ENCODE measurements around the gene DDN. TPM values are rescaled to one million over a fixed set of nuclear protein-coding genes. Genes with fewer than 3 reads are reported as not detected.

The DDN gene
- polyA plus RNA-seq, 1 of the 3 experiments (the other 2 are of a cell fraction) = 0.20 TPM

DNA sequence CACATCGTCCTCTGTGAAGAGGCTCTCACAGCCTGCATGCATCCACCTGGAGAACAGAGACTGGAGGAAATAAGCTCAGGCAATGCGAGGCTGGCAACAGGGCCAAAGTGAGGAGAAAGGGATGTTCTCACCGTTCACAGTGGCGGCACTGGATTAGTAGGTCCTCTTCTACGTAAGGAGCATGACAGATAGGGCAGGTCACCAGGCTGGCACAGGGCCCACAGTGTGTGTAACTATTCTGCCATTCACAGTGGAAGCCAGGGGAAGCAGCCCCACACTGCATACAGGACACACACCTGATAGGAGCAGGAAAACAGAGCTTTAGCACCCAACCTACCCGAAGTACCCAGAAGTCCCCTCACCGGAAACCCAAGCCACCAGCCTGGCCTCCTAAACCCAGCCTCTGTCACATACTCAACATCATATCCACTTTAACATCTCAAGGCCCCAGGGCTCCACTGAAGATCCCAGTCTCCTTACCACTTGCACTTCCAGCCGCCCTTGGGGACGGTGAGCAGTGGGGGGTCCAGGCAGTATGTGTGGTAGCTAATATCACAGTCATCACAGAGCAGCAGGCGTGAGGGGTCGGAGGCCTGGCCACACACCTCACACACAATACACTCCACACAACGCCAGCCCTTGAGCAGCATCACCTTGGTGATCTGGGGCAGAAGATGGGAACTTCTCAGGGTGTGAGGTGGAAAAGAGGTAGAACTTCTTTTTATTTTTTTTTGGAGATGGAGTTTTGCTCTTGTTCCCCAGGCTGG is 47.1 kb upstream of the DDN start:
- Histone ChIP-seq H3K27me3 (ENCODE audit: insufficient read depth) (no peaks in the 10 kb centered on the region), H3K4me1 (ENCODE audit: control insufficient read depth in 1 of 2, insufficient read depth in 2 of 2, low read depth in 1 of 2, low read length in 1 of 2) (peaks cover 0 to 7% of the 10 kb centered on the region in 2 experiments; a peak in 2 of 4 replicates), H3K79me2 (ENCODE audit: insufficient read depth) (peaks cover 9% of the 10 kb centered on the region; the same call in 1 of the 2 replicates), H3K4me3 (ENCODE audit: low read depth in 2 of 2, low read length in 1 of 2) (no peak overlapping the region), H3K36me3 (replicated peaks in 1 of 2; ENCODE audit: control insufficient read depth in 1 of 2, insufficient read depth in 2 of 2, low read length in 1 of 2) (peaks cover 63 to 86% of the 10 kb centered on the region in 2 experiments), H3F3A (replicated peaks; ENCODE audit: insufficient read depth) (no peaks in the 10 kb centered on the region), H3K9me3 (no peaks in the 10 kb centered on the region), H3K9ac (no peak overlapping the region), H3K9me2 (no peaks in the 10 kb centered on the region), H4K20me1 (ENCODE audit: insufficient read depth) (peaks cover 16% of the 10 kb centered on the region; the same call in 1 of the 2 replicates), H2AFZ (ENCODE audit: low read depth) (no peak overlapping the region), H3K27ac (ENCODE audit: low read depth in 2 of 2, low read length in 1 of 2) (no peak overlapping the region), H3K4me2 (no peak overlapping the region)
- POLR2A ChIA-PET = no interaction called here
- WGBS (ENCODE audit: low lambda C conversion rate) = 99% methylated on average over 11 of the region's 12 CpGs
- TF ChIP-seq NRF1 (IDR thresholded peaks at IDR 0.05; ENCODE audit: low read depth, low read length) (no peak), MEF2A (IDR thresholded peaks at IDR 0.05; ENCODE audit: borderline replicate concordance, low read depth) (no peak), GATA2 (CRISPR knock-in tag; IDR thresholded peaks at IDR 0.05) (no peak), CHD2 (IDR thresholded peaks at IDR 0.05; ENCODE audit: low read length, partially characterized antibody) (no peak), TCF12 (IDR thresholded peaks at IDR 0.05) (no peak), EP300 (IDR thresholded peaks at IDR 0.05; ENCODE audit: borderline replicate concordance in 1 of 2, low read depth in 1 of 2, low read length in 1 of 2) (no peak), JUND (IDR thresholded peaks at IDR 0.05) (no peak)
- TF ChIP-seq, protein P1, sequence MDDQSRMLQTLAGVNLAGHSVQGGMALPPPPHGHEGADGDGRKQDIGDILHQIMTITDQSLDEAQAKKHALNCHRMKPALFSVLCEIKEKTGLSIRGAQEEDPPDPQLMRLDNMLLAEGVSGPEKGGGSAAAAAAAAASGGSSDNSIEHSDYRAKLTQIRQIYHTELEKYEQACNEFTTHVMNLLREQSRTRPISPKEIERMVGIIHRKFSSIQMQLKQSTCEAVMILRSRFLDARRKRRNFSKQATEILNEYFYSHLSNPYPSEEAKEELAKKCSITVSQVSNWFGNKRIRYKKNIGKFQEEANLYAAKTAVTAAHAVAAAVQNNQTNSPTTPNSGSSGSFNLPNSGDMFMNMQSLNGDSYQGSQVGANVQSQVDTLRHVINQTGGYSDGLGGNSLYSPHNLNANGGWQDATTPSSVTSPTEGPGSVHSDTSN (IDR thresholded peaks at IDR 0.05) = no peak
- TF ChIP-seq, protein P2, sequence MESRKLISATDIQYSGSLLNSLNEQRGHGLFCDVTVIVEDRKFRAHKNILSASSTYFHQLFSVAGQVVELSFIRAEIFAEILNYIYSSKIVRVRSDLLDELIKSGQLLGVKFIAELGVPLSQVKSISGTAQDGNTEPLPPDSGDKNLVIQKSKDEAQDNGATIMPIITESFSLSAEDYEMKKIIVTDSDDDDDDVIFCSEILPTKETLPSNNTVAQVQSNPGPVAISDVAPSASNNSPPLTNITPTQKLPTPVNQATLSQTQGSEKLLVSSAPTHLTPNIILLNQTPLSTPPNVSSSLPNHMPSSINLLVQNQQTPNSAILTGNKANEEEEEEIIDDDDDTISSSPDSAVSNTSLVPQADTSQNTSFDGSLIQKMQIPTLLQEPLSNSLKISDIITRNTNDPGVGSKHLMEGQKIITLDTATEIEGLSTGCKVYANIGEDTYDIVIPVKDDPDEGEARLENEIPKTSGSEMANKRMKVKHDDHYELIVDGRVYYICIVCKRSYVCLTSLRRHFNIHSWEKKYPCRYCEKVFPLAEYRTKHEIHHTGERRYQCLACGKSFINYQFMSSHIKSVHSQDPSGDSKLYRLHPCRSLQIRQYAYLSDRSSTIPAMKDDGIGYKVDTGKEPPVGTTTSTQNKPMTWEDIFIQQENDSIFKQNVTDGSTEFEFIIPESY (IDR thresholded peaks at IDR 0.05; ENCODE audit: borderline replicate concordance, low read depth) = no peak
- CTCF ChIA-PET = interaction anchor here (0.9 to 5.2 kb wide), 4 partner anchors 11 to 42 kb away, joined by 3 to 49 read pairs (median 4); partner anchors contain the start of gene KMT2D
- DNase-seq = no peak

DNA sequence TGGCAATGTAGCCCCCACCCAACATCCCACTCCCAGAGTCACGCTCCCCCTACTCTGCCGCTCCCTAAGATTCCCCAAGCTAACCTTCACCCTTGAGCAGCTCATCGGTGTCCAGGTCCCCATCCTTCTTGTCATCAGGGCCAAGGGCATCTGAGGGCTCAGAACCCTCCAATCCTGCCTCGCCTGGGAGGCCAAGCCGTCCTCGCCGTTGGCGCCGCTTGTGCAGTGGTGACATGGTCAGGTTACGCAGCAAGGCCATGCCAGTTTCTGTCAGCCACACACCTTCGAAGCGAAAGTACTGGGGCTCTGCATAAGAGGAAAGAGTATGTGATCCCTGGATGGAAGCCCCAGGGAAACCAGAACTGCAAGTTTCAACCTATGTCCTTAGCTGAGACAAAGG is 45.5 kb upstream of the DDN start:
- CTCF ChIA-PET = interaction anchor here (0.6 to 5.2 kb wide), 19 partner anchors 10 to 180 kb away, joined by 3 to 49 read pairs (median 5); partner anchors contain the start of genes DDN, FKBP11, KMT2D and PRKAG1
- Histone ChIP-seq H3K4me1 (ENCODE audit: control insufficient read depth in 1 of 2, insufficient read depth in 2 of 2, low read depth in 1 of 2, low read length in 1 of 2) (peaks cover 0 to under 1% of the 10 kb centered on the region in 2 experiments; a peak in 1 of 4 replicates), H3K9me3 (no peaks in the 10 kb centered on the region), H3K9ac (no peak overlapping the region), H3K9me2 (no peaks in the 10 kb centered on the region), H3K4me3 (ENCODE audit: low read depth in 2 of 2, low read length in 1 of 2) (no peak overlapping the region), H3K36me3 (replicated peaks in 1 of 2; ENCODE audit: control insufficient read depth in 1 of 2, insufficient read depth in 2 of 2, low read length in 1 of 2) (peaks cover 59 to 89% of the 10 kb centered on the region in 2 experiments), H2AFZ (ENCODE audit: low read depth) (no peak overlapping the region), H4K20me1 (ENCODE audit: insufficient read depth) (0 out of 2 replicates have a peak, but pooled peaks cover 6% of the 10 kb centered on the region), H3K4me2 (no peak overlapping the region), H3K27me3 (ENCODE audit: insufficient read depth) (no peaks in the 10 kb centered on the region), H3F3A (replicated peaks; ENCODE audit: insufficient read depth) (no peaks in the 10 kb centered on the region), H3K27ac (ENCODE audit: low read depth in 2 of 2, low read length in 1 of 2) (no peak overlapping the region), H3K79me2 (ENCODE audit: insufficient read depth) (peaks cover 9% of the 10 kb centered on the region; the same call in 1 of the 2 replicates)
- no peak for DNase-seq
- POLR2A ChIA-PET = no interaction called here
- no peak for TF ChIP-seq TCF12 (IDR thresholded peaks at IDR 0.05)
- TF ChIP-seq EZH2phosphoT487 (IDR thresholded peaks at IDR 0.05; ENCODE audit: borderline replicate concordance, low read depth) = no peak
- no peak for TF ChIP-seq YY1 (IDR thresholded peaks at IDR 0.05; ENCODE audit: low read depth)
- no peak for TF ChIP-seq MEF2A (IDR thresholded peaks at IDR 0.05; ENCODE audit: borderline replicate concordance, low read depth)
- WGBS (ENCODE audit: low lambda C conversion rate) = over 99% methylated on average over 12 of the region's 12 CpGs
